Measurements from ENCODE around the gene RPTOR.

The RPTOR gene

DNA sequence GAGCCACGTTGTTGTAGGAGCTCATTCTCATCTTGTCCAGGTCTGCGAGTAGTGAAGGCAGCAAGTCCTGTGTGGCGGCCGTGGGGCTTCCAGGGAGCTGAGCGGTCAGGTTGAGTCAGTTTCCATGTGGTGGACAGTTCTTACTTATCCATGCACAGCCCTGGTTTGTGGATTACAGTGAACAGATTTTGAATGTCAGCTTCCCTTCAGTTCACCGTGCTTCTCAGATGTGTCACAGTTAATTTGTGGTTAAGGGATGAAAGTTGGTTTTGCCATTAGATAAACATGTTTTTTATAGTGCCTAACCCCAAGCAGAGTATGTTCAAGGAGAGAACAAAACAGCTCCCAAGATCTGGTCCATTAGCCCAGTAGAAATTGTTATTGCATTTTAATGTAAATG lies 103.1 kb downstream of the RPTOR start:
- no peak for DNase-seq

DNA sequence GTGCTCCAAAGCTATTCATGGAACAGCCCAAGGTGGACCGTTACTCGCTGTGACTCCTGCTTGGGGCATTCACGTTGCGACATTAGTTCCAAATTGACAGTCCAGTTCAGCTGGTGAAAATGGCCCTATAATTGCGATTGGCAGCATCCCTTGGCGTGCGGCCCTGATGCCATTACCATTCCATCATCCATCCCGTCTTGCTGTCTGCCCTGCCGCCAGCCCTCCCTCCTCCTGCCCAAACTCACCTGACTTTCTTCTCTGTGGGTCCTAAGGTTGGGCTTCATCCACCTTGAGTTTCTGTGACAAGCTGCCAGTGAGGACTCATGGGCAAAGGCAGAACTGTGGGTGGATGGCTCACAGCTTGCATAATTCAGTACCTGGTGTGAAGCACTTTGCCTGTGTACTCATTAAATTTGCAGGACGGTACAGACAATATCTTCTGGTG lies 104.6 kb downstream of the RPTOR start:
- no peak for DNase-seq

DNA sequence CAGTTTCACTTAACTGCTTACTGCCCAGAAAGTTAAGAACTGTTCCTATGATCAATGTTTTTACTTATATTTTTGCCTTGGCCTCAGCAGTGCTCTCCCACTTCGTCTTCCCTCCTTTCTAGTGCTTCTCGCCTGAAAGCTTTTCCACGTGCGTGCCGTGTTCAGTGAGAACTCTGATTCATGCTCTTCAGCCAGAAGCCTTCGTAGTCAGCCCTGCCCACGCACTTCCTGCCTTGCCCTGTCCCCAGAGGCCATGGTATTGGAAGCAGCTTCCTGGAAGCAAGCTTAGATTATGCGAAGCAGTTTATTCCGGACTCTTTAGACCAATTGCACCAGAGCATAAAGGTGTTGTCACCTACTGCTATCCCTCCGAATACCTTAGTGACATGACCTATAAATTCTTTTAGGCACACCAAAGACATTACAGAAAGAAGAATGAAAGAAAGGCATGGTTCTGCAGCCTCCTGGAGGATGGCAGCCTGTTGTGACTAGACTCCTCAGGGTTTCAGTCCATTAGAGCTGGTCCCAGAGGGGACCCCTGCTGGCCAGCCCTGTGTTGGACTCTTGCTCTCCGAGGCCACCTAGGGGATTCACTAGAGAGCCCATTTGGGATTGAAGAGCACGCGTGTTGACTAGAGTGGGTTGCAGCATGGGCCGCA lies 105.2 kb downstream of the RPTOR start:
- peak; percentile 61 for DNase-seq

DNA sequence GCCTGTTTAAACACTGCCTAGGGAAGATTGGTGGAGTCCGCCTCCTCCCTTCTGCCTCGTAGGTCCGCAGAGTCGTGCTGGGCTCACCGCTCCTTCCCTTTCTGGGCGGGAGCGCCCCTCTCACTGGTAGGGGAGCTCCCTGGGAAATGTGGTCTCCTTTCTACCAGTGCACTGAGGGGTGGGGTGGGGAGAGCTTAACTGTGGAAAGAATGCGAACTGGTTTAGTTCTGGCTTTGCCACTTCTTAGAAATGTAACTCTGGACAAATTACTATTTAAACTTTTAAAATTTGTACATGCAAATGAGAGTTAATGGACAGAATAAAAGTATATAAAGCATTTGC lies 105.7 kb downstream of the RPTOR start:
- no peak for DNase-seq

DNA sequence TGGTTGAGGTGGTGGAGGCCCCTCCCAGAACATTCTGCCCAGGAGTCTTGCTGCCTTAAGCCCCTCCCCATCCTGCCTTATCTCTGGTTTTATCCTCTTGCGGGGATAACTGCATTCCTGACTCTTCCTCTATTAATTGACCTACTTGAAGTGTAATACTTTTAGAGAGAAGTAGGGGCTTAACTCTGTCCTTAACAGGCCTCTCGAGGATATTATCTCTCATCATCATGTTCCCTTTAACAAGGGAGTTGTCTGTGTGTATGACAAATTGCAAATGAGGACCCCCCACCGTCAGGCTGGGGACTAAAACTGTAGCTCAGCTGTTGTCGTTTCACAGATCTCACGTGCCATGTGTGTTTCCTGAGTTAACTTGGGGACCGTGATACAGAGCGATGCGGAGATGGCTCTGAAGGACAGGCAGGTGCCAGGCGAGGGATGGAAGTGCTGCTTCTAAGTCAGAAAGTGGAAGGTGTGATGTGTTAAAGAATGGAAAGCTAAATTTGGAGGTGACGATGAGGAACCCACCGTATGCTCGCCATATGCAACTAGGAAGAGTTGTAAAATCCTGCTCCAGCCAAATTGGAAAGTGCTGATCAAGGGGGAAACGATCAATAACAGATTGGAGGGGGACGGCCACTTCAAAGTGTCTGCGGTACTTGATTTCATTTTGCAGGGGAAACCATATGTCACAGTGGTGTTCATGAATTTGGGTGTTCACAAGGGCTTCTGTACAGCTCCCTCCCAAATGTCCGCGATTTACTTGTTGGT lies 106.3 kb downstream of the RPTOR start:
- no peak for DNase-seq

DNA sequence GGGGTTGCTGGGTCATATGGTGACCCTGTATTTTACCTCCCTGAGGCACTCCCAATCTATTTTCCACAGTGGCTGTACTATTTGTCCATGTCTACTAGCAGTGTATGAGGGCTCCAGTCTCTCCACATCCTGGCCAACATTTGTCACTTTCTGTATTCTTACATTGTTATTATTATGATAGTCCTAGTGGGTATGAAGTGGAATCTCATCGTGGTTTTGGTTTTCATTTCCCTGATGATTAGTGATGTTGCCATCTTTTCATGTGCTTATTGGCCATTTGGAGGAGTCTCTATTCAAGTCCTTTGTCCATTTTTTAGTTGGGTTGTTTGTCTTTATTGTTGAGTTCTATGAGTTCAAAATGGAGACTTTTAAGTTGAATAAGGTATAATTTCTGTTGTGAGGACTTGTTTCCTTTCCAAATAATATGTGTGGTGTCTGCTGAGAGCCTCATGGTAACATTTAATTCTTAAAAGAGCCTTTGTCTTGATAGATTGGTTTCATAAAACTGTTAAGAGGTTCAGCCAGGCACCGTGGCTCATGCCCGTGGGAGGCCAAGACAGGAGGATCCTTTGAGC lies 108.2 kb downstream of the RPTOR start:
- DNase-seq, result no peak

DNA sequence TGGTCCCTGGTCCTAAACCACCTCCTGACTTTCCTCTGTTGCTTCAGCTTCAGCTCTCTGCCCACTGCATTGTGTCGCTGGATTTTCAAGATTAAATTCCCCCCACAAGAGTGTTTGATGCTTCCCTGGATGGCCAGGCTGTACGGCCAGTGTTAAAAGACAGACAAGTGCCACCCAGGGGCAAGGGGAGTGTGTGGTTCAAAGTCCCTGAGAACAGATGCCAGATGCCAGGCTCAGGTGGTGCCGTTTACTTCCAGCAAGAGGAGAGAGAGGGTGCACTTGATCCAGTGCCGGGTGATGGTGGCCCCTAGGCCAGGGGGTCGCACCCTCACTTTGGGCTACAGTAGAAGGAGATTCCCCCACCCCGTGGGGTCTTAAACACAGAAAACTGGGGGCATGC lies 109.2 kb downstream of the RPTOR start:
- no peak for DNase-seq

DNA sequence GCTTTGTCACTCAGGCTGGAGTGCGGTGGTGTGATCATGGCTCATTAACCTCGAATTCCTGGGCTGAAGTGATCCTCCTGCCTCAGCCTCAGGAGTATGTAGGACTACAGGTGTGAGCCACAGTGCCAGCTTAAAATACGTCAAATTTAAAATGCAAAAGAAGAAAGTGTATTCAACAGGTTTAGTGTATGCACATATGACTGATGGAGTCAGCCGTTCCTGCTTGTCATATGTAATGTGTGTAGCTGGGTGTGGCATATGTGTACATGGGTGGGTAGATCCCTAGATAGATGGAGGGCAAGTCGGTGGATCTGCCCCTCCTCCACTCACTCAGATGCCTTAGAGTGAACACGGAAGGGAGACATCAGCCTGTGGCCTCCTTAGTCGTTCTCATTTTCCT lies 111.0 kb downstream of the RPTOR start:
- DNase-seq, result no peak

DNA sequence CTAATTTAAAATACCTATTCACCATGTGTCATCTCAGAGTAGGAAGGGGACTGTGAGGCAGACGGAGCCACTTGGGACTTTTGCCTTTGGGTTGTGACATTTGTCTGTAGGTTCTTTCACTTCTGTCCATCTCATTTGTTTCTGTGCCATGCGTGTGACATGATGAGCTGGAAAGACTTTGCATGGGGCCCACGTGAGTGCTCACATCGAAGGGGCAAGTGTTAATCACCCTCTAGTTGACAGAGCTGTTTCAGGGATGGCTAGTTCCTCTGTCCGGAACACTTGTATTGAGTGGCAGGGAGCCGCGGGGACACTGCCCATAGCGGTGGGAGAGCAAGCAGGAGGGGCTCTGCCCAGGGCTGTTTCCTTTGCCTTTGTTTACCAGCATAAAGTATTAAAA lies 112.0 kb downstream of the RPTOR start:
- no peak for DNase-seq

DNA sequence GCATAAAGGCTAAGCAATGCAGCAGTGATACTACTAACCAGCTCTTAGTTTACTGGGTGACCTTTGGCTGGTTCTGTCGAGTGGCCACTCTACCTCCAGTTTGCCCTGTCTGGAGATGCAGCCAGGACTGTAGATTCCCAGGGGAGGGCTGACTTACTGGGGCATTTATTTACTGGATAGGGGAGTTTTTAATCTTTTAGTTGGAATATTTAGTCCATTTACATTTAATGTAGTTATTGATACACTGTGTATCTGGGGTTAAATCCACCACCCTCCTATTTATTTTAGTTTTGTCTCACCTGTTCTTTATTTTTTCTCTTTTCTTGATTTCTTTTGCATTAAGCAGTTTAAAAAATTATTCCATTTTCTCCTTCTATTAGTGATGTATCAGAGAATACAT lies 112.9 kb downstream of the RPTOR start:
- no peak for DNase-seq

DNA sequence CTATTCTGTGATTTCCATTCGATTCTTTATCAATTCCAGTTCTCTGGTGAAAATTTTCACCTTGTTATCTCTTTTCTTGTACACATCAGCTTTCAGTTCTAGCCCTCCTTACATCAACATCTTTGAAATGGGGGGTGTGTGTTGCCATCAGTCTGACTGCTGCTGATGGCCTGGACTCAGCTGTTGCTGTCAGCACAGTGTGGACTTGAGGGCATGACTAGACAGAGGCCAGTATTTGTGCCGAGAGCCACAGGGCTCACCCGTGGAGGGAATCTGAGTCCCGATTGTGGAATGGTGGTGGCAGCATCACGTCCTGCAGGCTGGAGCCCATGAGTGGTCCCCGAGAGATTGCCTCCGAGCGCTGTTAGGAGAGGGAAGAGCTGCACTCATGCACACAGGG lies 114.2 kb downstream of the RPTOR start:
- DNase-seq, result no peak

DNA sequence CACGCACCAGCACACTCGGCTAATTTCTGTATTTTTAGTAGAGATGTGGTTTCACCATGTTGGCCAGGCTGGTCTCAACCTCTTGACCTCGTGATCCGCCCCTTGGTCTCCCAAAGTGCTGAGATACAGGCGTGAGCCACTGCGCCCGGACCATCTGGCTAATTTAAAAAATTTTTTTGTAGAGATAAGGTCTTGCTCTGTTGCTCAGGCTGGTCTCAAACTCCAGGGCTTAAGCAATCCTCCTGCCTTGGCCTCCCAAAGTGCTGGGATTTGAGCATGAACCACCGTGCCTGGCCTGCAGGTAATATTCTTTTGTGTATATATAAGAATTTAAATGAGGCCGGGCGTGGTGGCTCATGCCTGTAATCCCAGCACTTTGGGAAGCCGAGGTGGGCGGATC lies 115.0 kb downstream of the RPTOR start:
- no peak for DNase-seq

DNA sequence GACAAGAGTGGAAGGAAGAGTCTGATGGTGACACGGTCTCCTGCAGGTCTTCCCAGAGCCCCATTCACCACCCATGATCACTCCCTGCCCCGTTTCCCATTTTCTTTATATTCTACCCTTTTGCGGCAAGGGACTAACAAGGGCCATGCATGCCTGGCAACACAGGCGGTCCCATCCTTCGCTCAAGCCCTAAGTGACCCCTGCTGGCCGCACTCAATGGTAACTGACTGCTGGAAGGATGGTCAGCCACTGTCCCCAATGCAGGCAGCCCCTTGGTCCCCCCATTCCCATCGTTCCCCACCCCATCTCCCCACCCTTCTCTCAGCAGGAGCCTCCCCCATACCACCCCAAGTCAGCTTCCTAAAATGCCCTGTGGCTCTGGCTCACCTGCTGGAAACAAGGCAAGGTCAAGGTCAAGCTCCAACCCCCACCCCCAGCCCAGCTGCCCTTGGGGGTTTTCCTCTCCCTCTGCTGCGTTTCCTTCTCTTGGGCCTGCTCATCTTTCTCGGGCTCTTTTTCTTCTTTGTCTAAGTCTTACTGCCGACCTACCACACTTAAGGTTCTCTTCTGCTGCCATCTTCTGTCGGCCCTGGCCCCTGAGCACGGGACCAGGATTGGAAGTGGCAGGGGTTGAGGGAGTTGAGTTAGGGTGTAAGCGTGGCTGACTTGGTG lies 116.0 kb downstream of the RPTOR start:
- no peak for DNase-seq

DNA sequence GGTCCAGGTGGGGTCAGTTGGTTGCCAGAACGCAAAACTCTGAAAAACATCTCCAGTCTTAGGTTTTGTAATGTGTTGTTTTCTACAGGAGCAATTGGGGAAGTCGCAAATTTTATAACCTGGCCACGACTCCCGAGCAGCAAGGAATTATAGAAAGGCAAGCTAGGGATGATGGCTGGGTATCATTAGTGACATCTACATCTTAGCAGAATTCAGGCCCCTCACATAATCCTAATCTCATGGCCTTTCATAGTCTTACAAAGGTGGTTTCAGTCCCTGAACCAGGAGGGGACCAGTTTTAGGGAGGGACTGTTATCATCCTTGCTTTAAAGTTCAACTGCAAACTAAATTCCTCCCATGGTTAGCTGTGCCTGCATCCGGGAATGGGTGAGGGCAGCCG lies 117.9 kb downstream of the RPTOR start:
- DNase-seq, result no peak

DNA sequence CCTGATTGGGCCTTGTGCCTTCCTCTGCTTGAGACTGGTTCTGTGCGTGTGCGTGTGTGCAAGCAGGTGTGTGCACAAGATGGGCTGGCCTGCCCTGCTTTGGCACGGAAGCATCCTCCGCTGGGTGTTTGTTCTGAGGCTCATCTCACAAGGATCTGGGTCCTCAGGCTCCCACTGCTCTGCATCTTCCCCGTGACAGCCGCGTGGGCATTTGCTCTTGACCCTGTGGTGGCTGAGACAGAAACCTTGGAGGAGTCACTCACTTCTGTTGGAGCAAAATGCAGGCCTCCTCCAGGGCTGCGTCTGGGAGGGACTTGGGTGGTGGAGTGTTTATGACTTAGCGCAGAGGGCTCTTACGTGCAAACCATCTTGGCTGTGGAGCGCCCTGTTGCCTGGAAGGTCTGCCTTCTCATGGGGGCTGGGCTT lies 119.2 kb downstream of the RPTOR start:
- DNase-seq, result no peak

DNA sequence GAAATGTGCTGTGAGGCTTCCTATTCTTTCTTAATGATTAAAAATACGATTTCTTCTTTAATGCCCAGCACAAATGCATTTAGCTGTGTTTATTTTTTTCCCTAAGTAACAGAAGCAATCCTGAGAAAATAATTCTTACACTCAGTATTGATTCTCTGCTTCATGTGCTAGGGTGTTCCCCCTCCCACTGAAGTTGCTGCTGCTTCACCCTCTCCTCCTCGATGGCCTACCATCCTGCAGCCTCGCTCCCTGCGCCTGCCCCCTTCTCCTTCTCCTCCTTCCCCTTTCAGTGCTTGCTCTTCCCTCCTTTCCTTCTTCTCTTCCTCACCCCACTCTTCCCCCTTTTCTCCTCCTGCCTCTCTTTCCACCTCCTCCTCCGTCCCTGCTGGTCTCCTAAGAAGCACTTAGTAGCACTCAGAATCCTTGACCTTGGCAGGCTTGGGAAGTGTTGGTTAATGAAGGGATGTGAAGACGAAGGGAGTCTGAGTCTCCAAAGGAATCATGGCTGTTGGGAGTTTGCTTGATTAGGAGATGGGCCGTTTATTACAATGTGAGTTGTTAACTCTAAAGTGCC lies 119.7 kb downstream of the RPTOR start:
- DNase-seq, result no peak

DNA sequence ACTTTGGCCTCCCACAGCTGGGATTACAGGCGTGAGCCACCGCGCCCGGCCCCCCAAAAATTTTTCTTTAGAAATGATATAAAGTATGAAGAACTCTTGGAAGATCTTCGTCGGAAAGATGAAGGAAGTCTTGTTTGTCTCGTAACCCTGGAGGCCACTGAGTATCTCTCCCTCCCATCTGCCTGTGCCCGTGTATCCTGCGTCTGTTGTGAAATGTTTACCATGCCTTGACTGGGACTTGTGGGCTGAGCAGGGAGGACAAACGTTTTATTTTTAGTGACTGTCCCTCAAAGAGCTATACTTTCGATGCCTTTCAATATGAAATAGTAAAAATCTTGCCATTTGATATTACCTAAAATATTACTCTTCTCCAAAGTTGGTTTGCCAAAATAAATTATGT lies 121.2 kb downstream of the RPTOR start:
- DNase-seq, result no peak

DNA sequence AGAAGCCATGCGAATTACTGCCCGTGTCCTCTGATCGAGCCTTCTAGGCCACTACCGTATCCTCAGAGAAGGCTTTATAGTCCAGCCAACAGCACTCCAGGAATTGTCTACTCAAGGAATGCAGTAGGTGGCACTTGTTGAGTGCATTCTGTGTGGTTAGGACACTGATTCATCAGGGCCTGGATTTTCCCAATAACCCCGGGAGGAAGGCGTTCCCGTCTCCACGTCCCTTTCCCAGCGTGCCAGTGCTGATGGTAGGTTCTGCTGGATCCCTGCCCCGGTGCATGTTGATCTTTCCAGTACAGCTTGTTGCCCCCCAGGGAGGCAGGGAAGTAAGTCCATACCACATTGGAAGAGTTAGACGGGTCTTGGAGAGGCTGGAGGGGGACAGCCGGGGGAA lies 122.2 kb downstream of the RPTOR start:
- no peak for DNase-seq

DNA sequence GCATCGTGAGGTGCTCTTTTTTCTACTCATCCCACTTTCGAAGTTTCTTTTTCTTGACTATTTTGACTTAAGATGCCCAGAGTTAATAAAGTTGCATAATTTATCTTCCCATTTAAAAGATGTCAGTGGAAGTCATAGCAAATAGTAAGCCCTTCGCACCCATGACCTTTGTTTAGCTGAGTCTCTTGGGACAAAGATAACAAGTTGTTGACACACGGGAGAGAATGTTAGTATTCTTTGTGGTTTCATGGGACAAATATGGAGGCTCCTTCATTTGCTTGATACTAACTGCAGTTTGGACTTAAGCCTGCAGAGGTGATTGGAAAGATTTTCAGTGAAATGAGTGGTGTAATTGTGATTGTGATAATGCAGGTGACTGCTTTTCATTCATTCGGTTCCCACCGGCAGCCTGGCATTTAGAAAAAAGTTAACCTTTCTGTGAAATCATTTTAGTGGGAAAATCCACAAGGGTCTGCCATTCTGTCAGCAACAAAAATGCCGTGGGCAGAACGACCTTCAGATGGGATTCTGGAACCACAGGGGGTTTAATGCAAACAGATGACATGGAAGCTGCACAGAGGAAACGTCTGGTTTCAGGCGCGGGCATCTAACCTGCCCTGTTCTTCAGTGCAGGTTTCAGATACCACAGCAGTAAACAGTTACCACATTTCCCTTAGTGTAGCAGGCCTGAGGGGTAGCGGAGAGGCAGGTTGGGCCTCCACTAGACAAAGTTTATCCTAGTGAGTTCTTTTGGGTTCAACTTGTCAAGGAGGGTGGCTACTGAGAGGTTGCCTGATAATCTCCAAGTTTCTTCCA lies 123.0 kb downstream of the RPTOR start:
- DNase-seq, result peak; percentile 21

DNA sequence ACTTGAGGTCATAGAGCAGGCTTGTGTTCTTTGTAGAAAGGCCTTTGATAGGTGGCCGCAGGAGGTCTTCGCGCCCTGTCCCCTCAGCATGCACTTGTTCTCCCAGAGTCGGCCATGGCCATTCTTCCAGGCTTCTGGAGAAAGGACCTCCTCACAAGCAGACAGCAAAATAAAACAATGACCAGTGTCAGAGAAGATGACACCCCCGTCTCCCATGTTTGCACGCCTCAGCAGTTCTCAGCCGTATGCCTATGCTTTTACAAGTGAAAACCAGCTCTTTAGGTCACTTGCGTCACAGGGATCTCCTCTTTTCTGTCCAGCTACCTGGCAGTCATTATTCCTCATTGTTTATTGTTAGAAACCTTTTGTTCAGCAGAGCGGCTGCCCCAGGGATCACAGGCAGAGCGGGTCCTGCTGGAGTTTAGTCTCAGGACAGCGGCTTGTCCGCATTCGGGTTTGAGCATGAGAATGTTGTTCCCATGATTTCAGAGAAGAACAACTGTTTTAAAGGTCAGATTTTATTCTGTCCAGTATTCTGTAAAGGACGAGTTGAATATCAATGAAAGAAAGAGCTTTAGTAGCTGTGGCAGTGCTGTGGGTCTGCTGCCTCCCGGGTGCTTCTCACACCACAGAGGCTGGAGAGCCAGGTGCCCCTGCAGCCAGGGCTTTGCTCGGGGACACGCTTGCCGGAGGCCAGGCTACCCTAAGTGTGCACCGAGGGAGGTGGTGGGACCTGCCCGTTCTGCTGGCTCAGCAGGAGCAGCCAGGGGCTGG lies 123.9 kb downstream of the RPTOR start:
- DNase-seq, result no peak

DNA sequence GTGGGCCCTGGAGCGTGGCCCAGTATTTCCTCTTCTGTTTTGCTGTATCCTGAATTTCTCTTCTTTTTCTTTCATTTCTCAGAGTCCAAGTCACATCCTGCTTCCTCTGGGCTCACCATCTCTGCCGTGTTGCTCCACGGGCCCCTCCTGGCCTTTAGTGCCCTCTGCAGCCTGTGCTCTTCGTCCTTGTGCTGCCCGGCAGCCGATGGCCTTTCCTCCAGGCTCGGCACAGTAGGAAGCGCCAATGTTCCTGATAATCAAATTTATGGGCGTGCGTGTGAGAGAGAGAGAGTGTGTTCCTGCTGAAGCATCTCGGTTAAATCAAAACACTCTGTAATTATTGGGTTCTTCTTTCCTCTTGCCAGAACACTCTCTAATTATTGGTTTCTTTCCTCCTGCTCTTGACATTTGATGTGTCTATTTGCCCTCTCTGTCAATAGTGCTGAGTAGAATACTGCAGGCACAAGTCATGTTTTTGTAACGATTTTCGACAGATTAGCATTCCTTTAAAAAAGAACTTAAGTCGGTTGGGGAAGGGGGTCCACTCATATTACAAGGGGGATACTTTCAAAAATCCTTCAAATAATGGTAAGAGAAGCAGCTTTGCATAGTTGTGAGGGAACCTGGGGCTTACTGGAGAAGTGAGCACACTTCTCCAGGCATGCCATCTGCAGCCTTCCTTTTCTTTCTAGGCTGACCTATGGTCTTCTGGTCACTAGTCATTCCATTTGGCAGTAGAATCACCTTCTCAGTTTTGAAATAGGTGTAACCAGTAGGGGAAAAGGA lies 126.6 kb downstream of the RPTOR start:
- DNase-seq, result no peak

All from CD4-positive, alpha-beta T cell treated with Interleukin-21 for 1 hour (primary cell).